GM19193 (cell line): ENCODE results near the gene MS4A4E.

ENCODE experiments used
- POLR2A ChIP-seq: IDR thresholded peaks from 4 replicates; pipeline ENCODE4 v1.6.1; 2011; ENCODE audit not compliant: insufficient read depth, insufficient read length; ENCODE audit errors: extremely low read depth

Gene MS4A4E

GRCh38 chr11:60193687-60194433 lies 49.1 kb downstream of the MS4A4E start:
- no peak for TF ChIP-seq POLR2A

GRCh38 chr11:60184824-60185511 lies 58.0 kb downstream of the MS4A4E start:
- TF ChIP-seq POLR2A, result no peak

DNA sequence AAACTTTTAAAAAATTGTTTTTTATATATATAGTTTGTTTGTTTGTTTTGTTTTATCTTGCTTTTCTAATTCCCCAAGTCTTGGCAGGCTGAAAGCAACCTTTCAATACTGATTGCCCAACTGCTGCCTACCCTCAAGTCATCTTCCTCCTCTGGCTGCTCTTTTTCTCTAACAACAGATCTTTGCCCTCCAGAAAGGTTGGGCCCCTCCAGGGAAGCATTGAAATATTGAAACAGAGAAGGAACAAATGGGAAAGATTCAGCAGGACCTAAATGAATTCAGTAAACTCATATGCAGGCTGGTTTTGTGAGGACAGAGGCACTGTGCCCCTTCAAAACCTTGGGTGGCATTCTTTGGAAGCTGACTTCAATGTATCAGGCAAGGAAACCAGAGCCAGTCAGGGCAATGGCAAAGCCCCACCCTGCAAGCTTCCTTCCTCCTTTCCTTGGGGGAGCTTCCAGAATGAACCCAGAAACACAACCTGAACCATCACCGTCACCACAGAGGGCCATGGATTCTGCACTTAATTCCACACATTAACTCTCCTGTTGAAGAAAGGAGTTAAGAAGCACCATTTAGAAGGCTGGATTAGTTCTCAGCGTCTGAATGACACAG lies 59.2 kb downstream of the MS4A4E start:
- no peak for TF ChIP-seq POLR2A

- no peak for TF ChIP-seq POLR2A
Observed at GRCh38 chr11:60182541-60183330, 60.2 kb downstream of the MS4A4E start, which contains the start of gene MS4A6A. MS4A6A (minus strand) TSS chr11:60183083; CDS start chr11:60181727, 1,356 bp downstream.

GRCh38 chr11:60175860-60176275 lies 67.1 kb downstream of the MS4A4E start:
- TF ChIP-seq POLR2A, result no peak

DNA sequence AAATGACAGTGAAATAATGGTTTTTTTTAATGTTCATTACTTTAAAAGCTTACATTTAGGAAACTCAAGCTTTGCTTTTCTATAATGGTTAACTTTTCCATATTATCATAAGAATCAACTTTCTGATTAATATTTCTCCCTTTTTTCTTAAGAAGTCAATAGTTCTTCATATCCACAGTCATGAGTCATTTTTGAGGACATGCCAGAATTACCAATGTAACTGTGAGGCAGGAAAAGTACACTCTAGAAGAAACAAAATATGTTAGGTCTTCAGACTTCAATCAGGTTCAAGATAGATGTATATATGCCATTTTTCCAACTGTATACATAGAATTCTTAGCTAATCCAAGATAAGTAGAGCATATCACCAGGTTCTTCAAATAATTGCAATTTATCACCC lies 70.9 kb downstream of the MS4A4E start:
- no peak for TF ChIP-seq POLR2A

GRCh38 chr11:60170566-60170965 lies 72.4 kb downstream of the MS4A4E start:
- TF ChIP-seq POLR2A, result no peak

DNA sequence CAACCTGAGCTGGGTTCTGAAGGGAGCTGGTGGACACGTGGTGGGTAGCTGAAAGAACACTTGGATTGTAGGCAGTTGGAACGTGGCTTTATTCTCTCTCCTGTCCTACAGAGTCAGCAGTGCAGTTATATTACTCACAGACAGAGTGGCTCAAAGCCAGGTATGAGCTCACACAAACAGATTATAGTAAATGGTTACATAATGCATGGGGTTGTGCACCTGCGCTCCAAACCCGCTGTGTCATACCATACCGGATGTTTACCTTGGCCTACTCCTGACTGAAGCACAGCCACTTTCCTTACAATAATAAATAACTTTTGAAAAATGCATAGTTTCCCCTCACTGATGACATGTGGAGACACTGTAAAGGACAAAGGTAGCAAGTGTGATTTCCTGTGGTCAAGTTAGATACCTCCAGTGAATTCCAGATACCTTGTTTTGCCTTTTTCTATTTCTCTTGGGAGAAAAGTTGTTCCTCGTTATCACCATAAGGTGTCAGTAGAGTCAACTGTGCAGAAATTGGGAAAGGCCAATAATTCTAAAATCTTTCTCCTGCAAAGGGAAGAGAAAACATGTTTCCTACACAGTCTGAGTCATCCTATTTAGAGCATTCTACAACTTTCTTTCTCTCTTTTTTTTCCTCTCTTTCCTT lies 73.5 kb downstream of the MS4A4E start:
- TF ChIP-seq POLR2A, result no peak

DNA sequence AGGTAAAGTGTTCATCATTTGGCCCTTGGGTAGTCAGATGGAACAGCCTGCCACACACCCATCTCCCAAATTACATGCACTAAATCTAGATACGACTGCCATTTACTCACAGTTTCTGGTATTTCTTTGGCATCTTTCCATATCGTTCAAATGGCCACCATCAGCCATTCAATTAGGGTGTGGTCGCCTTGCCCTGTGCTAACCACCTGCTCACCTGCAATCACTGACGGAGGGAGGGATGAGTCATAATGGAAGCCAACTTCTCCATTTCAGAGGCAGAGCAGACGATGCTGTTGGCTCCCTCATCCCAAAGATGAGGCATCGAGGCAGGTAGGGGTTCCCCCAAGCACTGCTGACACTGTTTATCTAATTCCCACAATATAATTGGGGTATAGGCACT lies 74.6 kb downstream of the MS4A4E start:
- TF ChIP-seq POLR2A, result no peak

GRCh38 chr11:60165951-60166350 lies 77.0 kb downstream of the MS4A4E start:
- TF ChIP-seq POLR2A, result no peak

DNA sequence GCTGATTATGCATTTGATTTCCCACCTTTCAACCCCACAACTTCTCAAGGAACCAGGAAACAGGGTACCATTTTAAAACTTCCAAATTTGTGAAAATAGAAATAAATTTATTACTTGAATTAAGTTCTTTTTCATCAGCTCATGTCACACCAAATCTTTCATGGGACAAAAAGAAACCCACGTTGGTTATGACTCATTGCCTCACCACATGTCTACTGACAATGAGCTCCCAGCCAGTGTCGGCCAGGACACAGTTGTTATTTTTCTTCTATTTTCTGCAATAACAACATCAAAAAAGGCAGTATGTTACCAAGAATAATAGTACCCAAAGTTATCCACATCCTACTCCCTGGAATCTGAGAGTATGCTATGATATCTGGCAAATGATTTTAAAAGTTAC lies 77.4 kb downstream of the MS4A4E start:
- TF ChIP-seq POLR2A, result no peak

DNA sequence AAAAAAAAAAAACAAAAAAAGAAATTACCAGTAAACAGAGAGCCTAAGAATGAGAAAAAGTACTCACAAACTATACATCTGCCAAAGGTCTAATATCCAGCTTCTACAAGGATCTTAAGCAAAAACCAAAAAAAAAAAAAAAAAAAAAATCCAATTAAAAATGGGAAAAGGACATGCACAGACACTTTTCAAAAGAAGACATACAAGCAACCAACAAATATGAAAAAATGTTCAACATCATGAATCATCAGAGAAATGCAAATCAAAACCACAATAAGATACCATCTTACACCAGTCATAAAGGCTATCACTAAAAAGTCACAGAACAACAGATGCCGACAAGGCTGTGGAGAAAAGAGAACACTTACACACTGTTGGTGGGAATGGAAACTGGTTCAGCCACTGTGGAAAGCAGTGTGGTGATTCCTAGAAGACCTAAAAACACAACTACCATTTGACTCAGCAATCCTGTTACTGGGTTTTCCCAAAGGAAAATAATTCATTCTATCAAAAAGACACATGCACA lies 78.3 kb downstream of the MS4A4E start:
- no peak for TF ChIP-seq POLR2A

DNA sequence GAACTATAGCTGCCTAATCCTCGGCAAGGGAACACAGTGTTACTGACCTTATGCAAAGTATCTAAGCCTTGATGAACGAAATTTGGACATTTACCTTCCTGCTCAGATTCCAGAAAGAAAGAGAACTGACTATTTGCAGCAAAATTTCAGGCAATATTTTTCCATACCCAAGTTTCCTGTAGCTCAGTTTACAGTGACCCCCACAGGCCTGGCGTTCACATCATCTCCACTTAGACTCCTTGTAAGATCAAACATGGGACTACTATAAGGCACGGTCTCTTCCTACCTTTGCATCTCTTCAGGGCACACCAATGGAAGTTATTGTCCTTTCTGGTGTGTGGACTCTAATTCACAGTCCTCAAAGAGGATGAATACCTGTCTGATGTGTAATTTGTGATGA lies 81.2 kb downstream of the MS4A4E start:
- TF ChIP-seq POLR2A, result no peak

GRCh38 chr11:60161107-60161506 lies 81.8 kb downstream of the MS4A4E start:
- no peak for TF ChIP-seq POLR2A
